Spleen (tissue), 11 donors: ENCODE data around the gene TTC12. TPM values are rescaled to one million over a fixed set of nuclear protein-coding genes. Genes with fewer than 3 reads are reported as not detected.
A peak's percentile ranks its signal among the peaks of the same experiment; 100 is the strongest.

ENCODE experiments used
- DNase-seq: peaks from one replicate; pipeline ENCODE4 v3.0.0-alpha.2; 2020
- H3K27ac ChIP-seq, 8 donors: fragments of 200-600 bp; sonication (generic) in 7 of 8; 1 replicate in 4 of 8; 2 replicates in 4 of 8; pipeline versions ENCODE4 v1.5.0 to v1.8.0; 2016 to 2021; ENCODE audit warnings: inconsistent platforms in 4 of 8, mild to moderate bottlenecking in 4 of 8, moderate library complexity in 1 of 8
- H3K27me3 ChIP-seq, 7 donors: fragments of 200-600 bp; sonication (generic) in 6 of 7; replicated peaks in 1 of 7; 1 replicate in 4 of 7; 2 replicates in 3 of 7; pipeline versions ENCODE4 v1.5.0 to v1.8.0; 2016 to 2021; ENCODE audit warnings: inconsistent platforms in 3 of 7, mild to moderate bottlenecking in 1 of 7
- H3K36me3 ChIP-seq, 6 donors: fragments of 200-600 bp; sonication (generic) in 5 of 6; 1 replicate in 4 of 6; 2 replicates in 2 of 6; pipeline versions ENCODE4 v1.5.0 to v1.8.0; 2016 to 2021; ENCODE audit warnings: inconsistent platforms in 2 of 6
- H3K4me1 ChIP-seq, 6 donors: fragments of 200-600 bp; sonication (generic) in 5 of 6; 1 replicate in 3 of 6; 2 replicates in 3 of 6; pipeline versions ENCODE4 v1.5.0 to v1.8.0; 2016 to 2021; ENCODE audit warnings: inconsistent platforms in 3 of 6
- H3K4me3 ChIP-seq, 8 donors: fragments of 200-600 bp; sonication (generic) in 7 of 8; 1 replicate in 4 of 8; 2 replicates in 4 of 8; pipeline versions ENCODE4 v1.5.0 to v1.8.0; 2016 to 2021; ENCODE audit warnings: inconsistent platforms in 4 of 8, mild to moderate bottlenecking in 4 of 8, moderate library complexity in 2 of 8
- H3K9me3 ChIP-seq, 8 donors: fragments of 200-600 bp; sonication (generic) in 7 of 8; 1 replicate in 4 of 8; 2 replicates in 4 of 8; pipeline versions ENCODE4 v1.5.0 to v1.8.0; 2016 to 2021; ENCODE audit warnings: inconsistent platforms in 4 of 8
- CTCF ChIP-seq, 11 experiments: fragments of 200-600 bp in 7 of 11; fragments of 450-650 bp in 4 of 11; sonication (generic) in 4 of 11; IDR thresholded peaks in 8 of 11; conservative IDR thresholded peaks in 3 of 11; 1 replicate in 7 of 11; 2 replicates in 4 of 11; pipeline versions ENCODE4 v1.4.0 to v1.8.0; 2016 to 2021; ENCODE audit warnings: antibody characterized with exemption in 11 of 11, inconsistent platforms in 4 of 11, mild to moderate bottlenecking in 1 of 11
- POLR2A ChIP-seq, 3 donors: fragments of 450-650 bp; IDR thresholded peaks; one replicate each; pipeline ENCODE4 v1.5.1; 2017; ENCODE audit warnings: antibody characterized with exemption in 3 of 3, mild to moderate bottlenecking in 1 of 3
- POLR2AphosphoS5 ChIP-seq, 3 donors: sonication (generic); formaldehyde crosslinking; IDR thresholded peaks; one replicate each; pipeline ENCODE4 v1.5.1; 2017; ENCODE audit warnings: antibody characterized with exemption in 3 of 3
- WGBS, 5 donors: extraction: QIAGEN DNeasy Blood & Tissue Kit in 3 of 5; methylation state at CpG; one replicate each; pipeline versions ENCODE4 v1.1.5 to v1.1.7; 2013 to 2018; 5-methylcytosine and 5-hydroxymethylcytosine counted together
- intact Hi-C: fragments of 100-400 bp; cut with DNase I; formaldehyde crosslinking; loops from one replicate; pipeline ENCODE4 v1.15.0; 2023; ENCODE audit warnings: low total_unique reads
- polyA plus RNA-seq, 3 donors: library from polyadenylated mRNA; stranded (reverse); fragments of 200-250 nt; gene quantifications; one replicate each; pipeline ENCODE4 v1.2.1, GENCODE V29; 2013
- total RNA-seq, 7 donors: library from RNA; depleted of rRNA in 3 of 7; stranded (reverse); fragments of >200 nt in 3 of 7; fragmentation: NEBNext Ultra II Directional in 4 of 7; extraction: Animal tissue kit (Norgen Biotek cat#: 25700) in 4 of 7; gene quantifications; one replicate each; pipeline versions ENCODE4 v1.1.0 to v1.2.1, GENCODE V29; 2016 to 2021
- donor health status: healthy with polysubstance abuse.
- donor health status: DM: no; HTN: no; CAD: no; lungs with moderate emphysema.
- donor health status: DM: no; HTN: no; CAD: no.
- donor health status: Bipolar disorder and iron deficiency.
- donor health status: healthy.
- donor health status: DM: no; HTN: no; CAD: no.
- donor health status: DM: yes; HTN: yes; CAD: no.

TTC12 gene
- total and polyA plus RNA-seq, 10 donors = 4.2 to 29.8 (median 14.4) TPM

DNA sequence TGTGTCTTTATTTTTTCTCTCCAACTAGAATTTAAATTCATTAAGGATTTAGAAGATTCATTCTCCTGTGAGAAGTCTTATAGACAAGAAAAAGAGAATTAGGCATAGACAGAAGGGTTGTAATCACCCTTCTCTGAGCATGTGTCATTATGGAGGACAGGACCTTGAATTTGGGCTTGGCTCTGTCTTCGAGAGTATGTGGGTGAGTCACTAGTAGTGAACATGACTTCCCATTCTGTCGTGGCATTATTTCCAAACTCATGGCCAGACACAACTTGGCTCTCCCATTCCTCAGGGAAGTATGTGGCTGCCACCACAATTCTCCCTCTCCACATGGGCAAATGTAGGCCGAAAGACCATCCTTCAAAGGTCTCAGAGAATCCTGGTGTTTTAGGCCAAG is 58.9 kb downstream of the TTC12 start:
- no peak overlapping the region for H3K4me3 ChIP-seq
- TF ChIP-seq CTCF (IDR thresholded peaks at IDR 0.05 in 8 of 11, conservative IDR thresholded peaks at IDR 0.05 in 3 of 11) (no peak), POLR2AphosphoS5 (IDR thresholded peaks at IDR 0.05) (no peak), POLR2A (IDR thresholded peaks at IDR 0.05) (no peak)
- peaks cover 0 to 49% (median 8%) of the 10 kb centered on the region in 6 donors for H3K36me3 ChIP-seq
- H3K4me1 ChIP-seq = peaks cover 0 to 12% (median 2%) of the 10 kb centered on the region in 6 donors
- 66 to 84% (median 75%) methylated on average over 3 of the region's 3 CpGs for WGBS, 5 donors
- intact Hi-C loops = no loop called here
- no peak for DNase-seq
- no peaks in the 10 kb centered on the region for H3K27me3 ChIP-seq
- H3K27ac ChIP-seq = no peak overlapping the region
- no peaks in the 10 kb centered on the region for H3K9me3 ChIP-seq

- no peak overlapping the region for H3K4me3 ChIP-seq
Measured at GRCh38 chr11:113373981-113374560, 59.7 kb downstream of the TTC12 start.

GRCh38 chr11:113375402-113375801 is 61.0 kb downstream of the TTC12 start:
- 90 to 96% (median 93%) methylated on average over 5 of the region's 5 CpGs for WGBS, 5 donors
- Histone ChIP-seq H3K4me1 (peaks cover 0 to 12% (median 2%) of the 10 kb centered on the region in 6 donors), H3K9me3 (no peaks in the 10 kb centered on the region), H3K36me3 (peaks cover 0 to 29% (median 0%) of the 10 kb centered on the region in 6 donors), H3K27ac (no peak overlapping the region), H3K27me3 (no peaks in the 10 kb centered on the region), H3K4me3 (no peak overlapping the region)
- TF ChIP-seq CTCF (IDR thresholded peaks at IDR 0.05 in 8 of 11, conservative IDR thresholded peaks at IDR 0.05 in 3 of 11) (no peak), POLR2AphosphoS5 (IDR thresholded peaks at IDR 0.05) (no peak), POLR2A (IDR thresholded peaks at IDR 0.05) (no peak)
- DNase-seq = no peak
- intact Hi-C loops = no loop called here

More at GRCh38 chr11:113373981-113374560, 59.7 kb downstream of the TTC12 start:
- Histone ChIP-seq H3K27ac (no peak overlapping the region), H3K27me3 (no peaks in the 10 kb centered on the region), H3K36me3 (peaks cover 0 to 41% (median under 1%) of the 10 kb centered on the region in 6 donors), H3K9me3 (no peaks in the 10 kb centered on the region), H3K4me1 (peaks cover 0 to 12% (median 2%) of the 10 kb centered on the region in 6 donors)
- intact Hi-C loops = no loop called here
- TF ChIP-seq POLR2AphosphoS5 (IDR thresholded peaks at IDR 0.05) (no peak), CTCF (IDR thresholded peaks at IDR 0.05 in 8 of 11, conservative IDR thresholded peaks at IDR 0.05 in 3 of 11) (no peak)
- no peak for DNase-seq
- 73 to 83% (median 80%) methylated on average over 10 of the region's 10 CpGs for WGBS, 5 donors

DNA sequence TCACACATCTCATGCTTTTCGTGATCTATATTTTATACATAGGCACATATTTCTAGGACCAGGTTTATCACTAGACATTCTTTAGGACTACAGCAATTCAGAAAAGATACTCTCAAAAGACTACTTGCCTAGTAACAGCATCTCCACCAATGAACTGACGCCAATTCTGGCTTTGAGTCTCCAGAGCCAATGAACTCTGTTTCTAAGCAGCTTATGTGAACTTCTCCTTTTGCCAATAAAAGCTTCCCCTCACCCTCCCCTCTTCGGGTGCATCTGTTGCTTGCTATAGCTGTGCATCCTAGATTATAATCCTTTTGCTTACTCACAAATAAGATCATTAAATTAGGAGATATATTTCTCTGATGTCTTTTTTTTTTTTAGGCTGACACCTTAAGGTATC is 61.8 kb downstream of the TTC12 start:
- intact Hi-C loops = no loop called here
- WGBS, 5 donors = 9 to 22% (median 12%) methylated on average over 3 of the region's 3 CpGs
- H3K27ac ChIP-seq = peak overlapping the region in 1 of 8 donors; percentile 15
- no peaks in the 10 kb centered on the region for H3K9me3 ChIP-seq
- H3K27me3 ChIP-seq = no peaks in the 10 kb centered on the region
- peaks cover 0 to 12% (median 2%) of the 10 kb centered on the region in 6 donors for H3K4me1 ChIP-seq
- no peak overlapping the region for H3K4me3 ChIP-seq
- DNase-seq = no peak
- TF ChIP-seq POLR2A (IDR thresholded peaks at IDR 0.05) = no peak
- no peak for TF ChIP-seq POLR2AphosphoS5 (IDR thresholded peaks at IDR 0.05)
- no peak for TF ChIP-seq CTCF (IDR thresholded peaks at IDR 0.05 in 8 of 11, conservative IDR thresholded peaks at IDR 0.05 in 3 of 11)
- H3K36me3 ChIP-seq = peaks cover 0 to 22% (median 0%) of the 10 kb centered on the region in 6 donors
